ENCODE measurements around the gene AUNIP. TPM values are rescaled to one million over a fixed set of nuclear protein-coding genes. Genes with fewer than 3 reads are reported as not detected.

The AUNIP gene
- total and polyA plus RNA-seq, 2 donors (not counting 3 experiments of a cell fraction or from before 2014, with no cell fraction given) = 1.8 to 4.5 TPM

- Histone ChIP-seq H3K9me1 (replicated peaks; ENCODE audit: control insufficient read depth, extremely low read depth, insufficient read depth, low read length) (no peaks in the 10 kb centered on the region), H3K9me3 (replicated peaks; ENCODE audit: control insufficient read depth, insufficient read depth, low read length) (no peaks in the 10 kb centered on the region), H3K36me3 (ENCODE audit: control insufficient read depth in 2 of 2, extremely low read depth in 1 of 2, insufficient read depth in 2 of 2, low read length in 2 of 2) (peaks cover 7% of the 10 kb centered on the region in 2 experiments), H3K27me3 (ENCODE audit: control insufficient read depth in 2 of 2, insufficient read depth in 2 of 2, low read length in 2 of 2) (no peaks in the 10 kb centered on the region), H2AFZ (ENCODE audit: low read depth, low read length) (no peak overlapping the region), H3K4me1 (ENCODE audit: control insufficient read depth, extremely low read depth, insufficient read depth, low read length) (peaks cover 2% of the 10 kb centered on the region), H3K79me2 (ENCODE audit: control insufficient read depth, insufficient read depth, low read length) (no peaks in the 10 kb centered on the region), H4K20me1 (replicated peaks; ENCODE audit: control insufficient read depth, extremely low read depth, insufficient read depth, low read length) (no peaks in the 10 kb centered on the region), H3K27ac (ENCODE audit: insufficient read depth, low read depth, low read length) (no peak overlapping the region), H3K9ac (replicated peaks; ENCODE audit: extremely low read depth, insufficient read depth, low read length) (no peak overlapping the region), H3K4me2 (ENCODE audit: insufficient read depth, low read length) (no peak overlapping the region), H3K4me3 (replicated peaks in 1 of 3; ENCODE audit: insufficient read depth in 1 of 3, low read depth in 1 of 3, low read length in 3 of 3) (no peak overlapping the region)
- BruUV-seq (replicated peaks) = no TSS peak
- DNase-seq (ENCODE audit: low read depth, low spot score) (no peak), FAIRE-seq (no peak)
- ChIA-PET POLR2A (interaction anchor here (1.5 kb wide), 1 partner anchor 161 kb away, joined by 5 read pairs; the partner anchor contains the start of gene PAFAH2), CTCF (interaction anchor here (0.6 to 1.5 kb wide), 12 partner anchors 9 to 162 kb away, joined by 3 to 8 read pairs (median 3); partner anchors contain the start of genes MTFR1L, PAFAH2 and PAQR7)
- TF ChIP-seq POLR2A (IDR thresholded peaks at IDR 0.05; ENCODE audit: low read depth, low read length) (no peak), CTCF (IDR thresholded peaks at IDR 0.05; ENCODE audit: extremely low read depth in 1 of 2, insufficient read depth in 1 of 2, low read depth in 1 of 2, low read length in 2 of 2) (no peak), GATA2 (IDR thresholded peaks at IDR 0.05; ENCODE audit: insufficient read depth, insufficient read length, low read depth, low read length) (no peak), POLR2AphosphoS5 (IDR thresholded peaks at IDR 0.05; ENCODE audit: insufficient read depth, low read depth, low read length) (no peak), FOS (IDR thresholded peaks at IDR 0.05; ENCODE audit: borderline replicate concordance, insufficient read depth, low read length) (no peak), JUN (IDR thresholded peaks at IDR 0.05; ENCODE audit: borderline replicate concordance, insufficient read depth, insufficient read length, low read depth) (no peak), MYC (IDR thresholded peaks at IDR 0.05; ENCODE audit: low read depth, low read length) (no peak), EZH2 (IDR thresholded peaks at IDR 0.05; ENCODE audit: borderline replicate concordance, low read depth, low read length, severe bottlenecking) (no peak)
- TF ChIP-seq, protein P1, sequence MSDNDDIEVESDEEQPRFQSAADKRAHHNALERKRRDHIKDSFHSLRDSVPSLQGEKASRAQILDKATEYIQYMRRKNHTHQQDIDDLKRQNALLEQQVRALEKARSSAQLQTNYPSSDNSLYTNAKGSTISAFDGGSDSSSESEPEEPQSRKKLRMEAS (IDR thresholded peaks at IDR 0.05; ENCODE audit: insufficient read depth, insufficient read length) = no peak
- intact Hi-C loops (cut with micrococcal nuclease) (loop anchor here (1.0 kb wide), 1 partner anchor 162 kb away; the partner anchor contains the start of gene PAFAH2), dilution Hi-C loops (cut with MboI; ENCODE audit: extremely low pct_ligation_motif_present, low sequenced_read_pairs) (no loop called here)
These were observed 22.6 kb downstream of the AUNIP start for GRCh38 chr1:25836695-25837094.
